ENCODE measurements around the gene SCD5.

GRCh38 chr4:82630079-82630478, 168.5 kb downstream of the SCD5 start:
- TF ChIP-seq CTCF (IDR thresholded peaks at IDR 0.05) (no peak), POLR2A (IDR thresholded peaks at IDR 0.05) (no peak)

All from Peyer's patch (tissue), 4 donors.